ENCODE results near the gene TAP2.

- TF ChIP-seq, protein P1, sequence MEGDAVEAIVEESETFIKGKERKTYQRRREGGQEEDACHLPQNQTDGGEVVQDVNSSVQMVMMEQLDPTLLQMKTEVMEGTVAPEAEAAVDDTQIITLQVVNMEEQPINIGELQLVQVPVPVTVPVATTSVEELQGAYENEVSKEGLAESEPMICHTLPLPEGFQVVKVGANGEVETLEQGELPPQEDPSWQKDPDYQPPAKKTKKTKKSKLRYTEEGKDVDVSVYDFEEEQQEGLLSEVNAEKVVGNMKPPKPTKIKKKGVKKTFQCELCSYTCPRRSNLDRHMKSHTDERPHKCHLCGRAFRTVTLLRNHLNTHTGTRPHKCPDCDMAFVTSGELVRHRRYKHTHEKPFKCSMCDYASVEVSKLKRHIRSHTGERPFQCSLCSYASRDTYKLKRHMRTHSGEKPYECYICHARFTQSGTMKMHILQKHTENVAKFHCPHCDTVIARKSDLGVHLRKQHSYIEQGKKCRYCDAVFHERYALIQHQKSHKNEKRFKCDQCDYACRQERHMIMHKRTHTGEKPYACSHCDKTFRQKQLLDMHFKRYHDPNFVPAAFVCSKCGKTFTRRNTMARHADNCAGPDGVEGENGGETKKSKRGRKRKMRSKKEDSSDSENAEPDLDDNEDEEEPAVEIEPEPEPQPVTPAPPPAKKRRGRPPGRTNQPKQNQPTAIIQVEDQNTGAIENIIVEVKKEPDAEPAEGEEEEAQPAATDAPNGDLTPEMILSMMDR (IDR thresholded peaks at IDR 0.05) = no peak
- no peak for TF ChIP-seq EZH2 (IDR thresholded peaks at IDR 0.05; ENCODE audit: borderline replicate concordance, insufficient read depth, low read depth, low read length, poor library complexity, severe bottlenecking)
Measured at GRCh38 chr6:32851025-32851424, 12.5 kb upstream of the TAP2 start.
